Measurements from ENCODE around the gene RTCA. TPM values are rescaled to one million over a fixed set of nuclear protein-coding genes. Genes with fewer than 3 reads are reported as not detected.
A peak's percentile ranks its signal among the peaks of the same experiment; 100 is the strongest.

Gene RTCA
- total RNA-seq = 36.7 to 40.7 TPM (median 37.5 TPM) in 3 replicates
- long read RNA-seq, transcript RTCA-203 (11 exons, 2,535 nt) = major isoform, 67 of 86 reads
- long read RNA-seq, partial matches to known transcripts = 1 of 86 reads
- long read RNA-seq, other reads (novel, unspliced or antisense) = 16 of 86 reads

GRCh38 chr1:100265931-100266740 lies at the start of gene RTCA:
RTCA (plus strand) TSS chr1:100266216; CDS start chr1:100266376, 160 bp downstream.
- Mint-ChIP-seq H3K9me3 (ENCODE audit: low read depth) (peaks cover 5% of the 10 kb centered on the region), H3K4me1 (ENCODE audit: low read depth) (peaks cover 27% of the 10 kb centered on the region), H3K4me3 (ENCODE audit: unreplicated experiment) (peak within 1 kb of the TSS; percentile 99), H3K27ac (ENCODE audit: unreplicated experiment) (peak within 1 kb of the TSS; percentile 97), H3K36me3 (ENCODE audit: low read depth) (peaks cover 13% of the 10 kb centered on the region), H3K27me3 (ENCODE audit: low read depth) (no peaks in the 10 kb centered on the region)
- TF ChIP-seq, protein P1, sequence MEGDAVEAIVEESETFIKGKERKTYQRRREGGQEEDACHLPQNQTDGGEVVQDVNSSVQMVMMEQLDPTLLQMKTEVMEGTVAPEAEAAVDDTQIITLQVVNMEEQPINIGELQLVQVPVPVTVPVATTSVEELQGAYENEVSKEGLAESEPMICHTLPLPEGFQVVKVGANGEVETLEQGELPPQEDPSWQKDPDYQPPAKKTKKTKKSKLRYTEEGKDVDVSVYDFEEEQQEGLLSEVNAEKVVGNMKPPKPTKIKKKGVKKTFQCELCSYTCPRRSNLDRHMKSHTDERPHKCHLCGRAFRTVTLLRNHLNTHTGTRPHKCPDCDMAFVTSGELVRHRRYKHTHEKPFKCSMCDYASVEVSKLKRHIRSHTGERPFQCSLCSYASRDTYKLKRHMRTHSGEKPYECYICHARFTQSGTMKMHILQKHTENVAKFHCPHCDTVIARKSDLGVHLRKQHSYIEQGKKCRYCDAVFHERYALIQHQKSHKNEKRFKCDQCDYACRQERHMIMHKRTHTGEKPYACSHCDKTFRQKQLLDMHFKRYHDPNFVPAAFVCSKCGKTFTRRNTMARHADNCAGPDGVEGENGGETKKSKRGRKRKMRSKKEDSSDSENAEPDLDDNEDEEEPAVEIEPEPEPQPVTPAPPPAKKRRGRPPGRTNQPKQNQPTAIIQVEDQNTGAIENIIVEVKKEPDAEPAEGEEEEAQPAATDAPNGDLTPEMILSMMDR (IDR thresholded peaks at IDR 0.05) = no peak
- peak; percentile 98 for DNase-seq (ENCODE audit: low spot score)

GRCh38 chr1:100217834-100218233 lies 48.2 kb upstream of the RTCA start:
- Mint-ChIP-seq H3K4me1 (ENCODE audit: low read depth) (no peaks in the 10 kb centered on the region), H3K4me3 (ENCODE audit: unreplicated experiment) (no peak overlapping the region), H3K9me3 (ENCODE audit: low read depth) (no peaks in the 10 kb centered on the region), H3K36me3 (ENCODE audit: low read depth) (peaks cover 11% of the 10 kb centered on the region), H3K27ac (ENCODE audit: unreplicated experiment) (no peak overlapping the region), H3K27me3 (ENCODE audit: low read depth) (no peaks in the 10 kb centered on the region)
- no peak for DNase-seq (ENCODE audit: low spot score)
- TF ChIP-seq, protein P1 (IDR thresholded peaks at IDR 0.05) = no peak

GRCh38 chr1:100219457-100219856 lies 46.6 kb upstream of the RTCA start:
- H3K4me3 Mint-ChIP-seq (ENCODE audit: unreplicated experiment) = no peak overlapping the region
- H3K27me3 Mint-ChIP-seq (ENCODE audit: low read depth) = no peaks in the 10 kb centered on the region
- no peaks in the 10 kb centered on the region for H3K4me1 Mint-ChIP-seq (ENCODE audit: low read depth)
- H3K36me3 Mint-ChIP-seq (ENCODE audit: low read depth) = peaks cover 7% of the 10 kb centered on the region
- no peak overlapping the region for H3K27ac Mint-ChIP-seq (ENCODE audit: unreplicated experiment)
- H3K9me3 Mint-ChIP-seq (ENCODE audit: low read depth) = no peaks in the 10 kb centered on the region
- no peak for DNase-seq (ENCODE audit: low spot score)
- TF ChIP-seq, protein P1 (IDR thresholded peaks at IDR 0.05) = no peak

DNA sequence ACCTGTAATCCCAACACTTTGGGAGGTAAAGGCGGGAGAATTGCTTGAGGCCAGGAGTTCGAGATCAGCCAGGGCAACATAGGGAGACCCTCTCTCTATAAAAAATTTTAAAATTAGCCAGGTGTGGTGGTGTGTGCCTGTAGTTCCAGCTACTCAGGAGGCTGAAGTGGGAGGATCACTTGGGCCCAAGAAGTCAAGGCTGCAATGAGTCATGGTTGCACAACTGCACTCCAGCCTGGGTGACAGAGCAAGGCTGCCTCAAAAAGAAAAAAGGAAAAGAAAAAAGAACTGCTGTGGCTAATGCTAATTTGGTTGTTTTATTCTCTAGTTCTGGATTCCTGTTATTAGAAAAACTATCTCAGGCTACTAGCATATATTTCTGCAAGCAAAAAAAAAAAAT lies 46.1 kb upstream of the RTCA start:
- no peak overlapping the region for H3K27ac Mint-ChIP-seq (ENCODE audit: unreplicated experiment)
- no peaks in the 10 kb centered on the region for H3K27me3 Mint-ChIP-seq (ENCODE audit: low read depth)
- peaks cover 7% of the 10 kb centered on the region for H3K36me3 Mint-ChIP-seq (ENCODE audit: low read depth)
- DNase-seq (ENCODE audit: low spot score) = no peak
- TF ChIP-seq, protein P1 (IDR thresholded peaks at IDR 0.05) = no peak
- no peaks in the 10 kb centered on the region for H3K9me3 Mint-ChIP-seq (ENCODE audit: low read depth)
- H3K4me1 Mint-ChIP-seq (ENCODE audit: low read depth) = no peaks in the 10 kb centered on the region
- H3K4me3 Mint-ChIP-seq (ENCODE audit: unreplicated experiment) = no peak overlapping the region

DNA sequence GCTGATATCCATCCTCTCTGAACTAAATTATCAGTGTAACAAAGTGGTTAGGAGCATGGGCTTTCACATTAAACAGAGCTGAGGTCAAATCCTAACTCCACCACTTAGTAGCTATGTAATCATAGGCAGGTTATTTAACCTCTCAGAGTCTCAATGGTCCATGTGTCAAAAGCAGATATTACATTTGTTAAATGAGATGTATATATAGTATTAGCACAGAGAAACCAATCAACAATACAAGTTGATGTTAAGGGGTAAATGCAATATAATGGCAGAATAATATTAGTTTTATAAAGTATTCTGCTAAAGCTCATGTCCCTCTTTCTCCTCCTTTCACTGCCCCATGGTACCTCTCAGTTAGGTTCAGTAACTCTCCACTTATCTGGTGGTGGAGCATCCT lies 43.6 kb upstream of the RTCA start:
- H3K4me3 Mint-ChIP-seq (ENCODE audit: unreplicated experiment) = no peak overlapping the region
- DNase-seq (ENCODE audit: low spot score) = no peak
- H3K27me3 Mint-ChIP-seq (ENCODE audit: low read depth) = no peaks in the 10 kb centered on the region
- H3K9me3 Mint-ChIP-seq (ENCODE audit: low read depth) = no peaks in the 10 kb centered on the region
- TF ChIP-seq, protein P1 (IDR thresholded peaks at IDR 0.05) = no peak
- no peaks in the 10 kb centered on the region for H3K4me1 Mint-ChIP-seq (ENCODE audit: low read depth)
- H3K27ac Mint-ChIP-seq (ENCODE audit: unreplicated experiment) = no peak overlapping the region
- peaks cover 5% of the 10 kb centered on the region for H3K36me3 Mint-ChIP-seq (ENCODE audit: low read depth)
